G401.6 (cell line): ENCODE data around the gene MYEOV.

Experiments used
- FAIRE-seq: peaks from 2 replicates; lab custom pipeline; 2012; peaks lifted over from hg19 to GRCh38; lab: Jason Lieb, UNC

MYEOV gene

DNA sequence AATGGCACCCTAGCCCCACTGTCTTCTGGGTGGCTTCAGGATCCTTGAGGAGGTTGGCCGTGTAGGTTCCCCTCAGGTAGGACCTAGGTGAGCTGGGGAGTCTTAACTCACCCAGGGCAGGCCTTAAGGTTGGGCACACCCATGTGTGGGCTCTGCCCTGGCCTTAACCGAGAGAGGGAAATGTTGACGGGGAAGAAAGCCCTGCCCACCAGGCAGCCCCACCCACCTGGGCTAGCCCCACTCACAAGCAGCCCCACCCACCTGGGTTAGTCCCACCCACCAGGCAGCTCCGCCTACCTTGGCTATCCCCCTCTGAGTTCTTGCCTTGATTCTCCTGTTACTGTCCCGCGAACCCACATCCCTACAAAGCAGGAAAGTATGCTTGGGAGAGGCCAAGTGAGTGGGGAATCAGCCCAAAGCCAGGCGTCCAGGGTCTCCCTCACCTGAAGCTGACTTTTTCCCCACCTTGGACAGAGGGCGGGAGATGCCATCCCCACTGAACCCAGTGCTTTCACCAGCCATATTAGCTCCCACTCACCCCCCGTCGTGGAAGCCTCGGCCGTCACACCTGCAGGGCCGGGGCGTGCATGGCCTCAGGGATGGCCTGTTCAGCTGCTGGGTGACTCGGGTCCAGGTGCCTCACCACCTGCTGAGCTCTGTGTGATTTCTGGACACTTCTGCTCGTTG, at the start of gene MYEOV:
TSS of gene MYEOV (plus strand) at position 337 of the 687 bp plus-strand sequence. CDS start 1,200 bp downstream, outside the sequence.
- no peak for FAIRE-seq

DNA sequence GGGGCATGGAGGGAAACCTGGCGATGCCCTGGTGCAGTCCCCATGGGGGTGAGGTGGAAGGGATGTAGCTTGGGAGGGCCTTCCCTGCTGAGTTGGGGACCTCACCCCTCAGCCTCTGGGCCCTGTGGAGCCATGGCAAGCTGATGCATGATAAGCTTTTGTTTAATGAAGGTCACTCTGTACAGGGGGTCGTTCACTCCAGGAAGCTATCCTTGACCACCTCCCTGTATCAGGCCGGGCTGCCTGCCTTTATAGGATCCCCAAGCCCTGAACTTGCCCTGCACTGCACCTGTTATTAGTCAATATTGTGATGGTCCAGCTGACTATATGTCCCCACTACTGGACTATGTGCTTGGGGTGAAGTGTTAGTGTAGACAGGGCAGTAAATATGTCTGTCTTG, 49.7 kb upstream of the MYEOV start:
- FAIRE-seq = no peak

DNA sequence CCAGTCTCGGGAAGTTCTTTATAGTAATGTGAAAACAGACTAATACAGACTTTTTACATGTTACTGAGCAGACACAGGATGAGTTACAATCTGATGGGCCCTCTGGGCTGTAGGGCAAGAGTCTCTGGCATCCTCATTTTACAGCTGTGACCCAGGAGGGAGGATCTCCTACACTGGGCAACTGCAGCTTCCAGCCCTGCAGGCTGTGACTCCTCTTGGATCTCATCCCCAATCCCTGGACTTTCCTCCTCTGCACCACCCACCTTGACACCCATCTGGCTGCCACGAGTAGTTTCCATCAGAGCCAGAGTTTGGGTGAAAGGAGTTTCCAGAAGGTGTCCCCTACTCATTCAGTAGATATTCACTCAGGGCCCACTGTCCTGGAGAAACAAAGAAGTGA, 48.9 kb upstream of the MYEOV start:
- no peak for FAIRE-seq

DNA sequence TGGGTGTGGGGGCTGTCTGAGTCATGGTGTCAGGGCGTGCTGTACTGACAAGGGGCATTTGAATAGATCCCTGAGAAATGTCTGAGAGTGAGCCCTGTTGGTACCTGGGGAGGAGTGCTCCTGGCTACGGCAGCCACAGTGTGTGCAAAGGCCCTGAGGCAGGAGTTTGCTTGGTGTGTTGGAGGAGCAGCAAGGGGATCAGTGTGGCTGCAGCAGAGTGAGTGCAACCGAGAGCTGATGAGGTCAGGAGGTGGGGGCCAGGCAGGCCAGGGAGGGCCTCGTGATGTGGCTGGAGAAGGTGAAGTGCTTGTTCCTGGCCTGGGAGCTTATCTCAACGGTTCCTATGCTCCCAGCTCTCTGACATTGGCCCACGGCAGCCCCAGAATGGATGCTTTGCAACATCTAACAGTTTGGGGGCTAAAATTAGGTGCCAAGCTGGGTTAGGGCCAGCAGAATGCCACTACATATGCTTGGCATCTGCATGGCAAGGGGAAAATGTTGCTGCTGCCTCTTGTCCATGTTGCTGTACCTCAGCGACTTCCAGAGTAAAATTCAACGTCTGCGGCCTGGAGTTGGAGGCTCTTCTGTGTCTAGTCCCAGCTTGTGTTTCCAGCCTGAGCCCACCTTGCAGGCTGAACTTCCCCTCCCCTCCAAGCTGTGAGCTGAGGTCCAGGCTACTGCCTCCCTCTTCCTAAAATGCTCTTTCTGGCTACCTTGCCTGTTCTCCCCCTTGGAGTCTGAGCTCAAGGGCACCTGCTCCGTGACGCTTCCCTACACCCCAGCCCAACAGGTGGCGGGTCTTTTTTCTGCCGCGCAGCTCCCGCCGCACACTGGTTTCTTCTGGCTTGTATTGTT, 48.2 kb upstream of the MYEOV start:
- FAIRE-seq = no peak

DNA sequence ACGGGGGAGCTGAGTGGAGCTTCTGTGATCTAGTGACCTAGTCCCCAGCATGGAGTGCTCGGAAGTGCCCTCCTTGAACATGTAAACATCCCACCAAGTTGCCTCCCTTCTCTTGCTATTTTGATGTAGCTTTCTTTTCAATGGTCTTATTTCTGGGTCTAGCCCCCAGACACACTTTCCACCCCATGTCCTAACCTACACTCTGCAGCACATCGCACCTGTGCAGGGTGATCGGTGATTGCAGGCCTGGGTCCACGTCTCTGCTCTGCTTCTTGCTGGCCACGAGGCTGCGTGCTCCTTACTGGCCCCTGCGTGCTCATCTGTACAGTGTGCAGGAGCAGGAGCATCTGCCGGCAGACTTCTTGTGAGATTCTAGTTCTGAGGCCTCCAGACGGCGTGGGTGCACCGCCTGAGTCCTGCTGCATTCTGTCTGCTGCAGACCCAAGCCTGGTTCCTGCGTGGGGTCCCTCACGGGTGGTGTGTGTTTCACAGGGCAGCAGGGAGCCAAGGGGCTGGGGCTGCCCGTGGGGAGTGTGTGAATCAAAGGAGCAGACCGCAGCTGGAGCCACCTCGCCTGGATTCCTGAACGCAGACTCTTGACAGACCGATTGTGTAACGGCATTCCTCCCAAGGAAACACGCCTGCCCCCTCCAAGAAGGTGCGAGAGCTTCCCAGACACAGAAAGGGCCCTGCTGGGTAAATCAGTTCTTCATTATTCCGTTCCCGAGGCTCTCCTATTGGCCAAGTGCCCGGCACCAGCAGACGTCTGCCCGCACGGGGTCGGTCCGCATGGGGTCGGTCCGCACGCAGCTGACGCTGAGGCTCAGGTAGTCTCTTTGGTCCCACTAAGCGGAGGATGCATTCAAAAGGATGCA, 44.4 kb upstream of the MYEOV start:
- FAIRE-seq = no peak

DNA sequence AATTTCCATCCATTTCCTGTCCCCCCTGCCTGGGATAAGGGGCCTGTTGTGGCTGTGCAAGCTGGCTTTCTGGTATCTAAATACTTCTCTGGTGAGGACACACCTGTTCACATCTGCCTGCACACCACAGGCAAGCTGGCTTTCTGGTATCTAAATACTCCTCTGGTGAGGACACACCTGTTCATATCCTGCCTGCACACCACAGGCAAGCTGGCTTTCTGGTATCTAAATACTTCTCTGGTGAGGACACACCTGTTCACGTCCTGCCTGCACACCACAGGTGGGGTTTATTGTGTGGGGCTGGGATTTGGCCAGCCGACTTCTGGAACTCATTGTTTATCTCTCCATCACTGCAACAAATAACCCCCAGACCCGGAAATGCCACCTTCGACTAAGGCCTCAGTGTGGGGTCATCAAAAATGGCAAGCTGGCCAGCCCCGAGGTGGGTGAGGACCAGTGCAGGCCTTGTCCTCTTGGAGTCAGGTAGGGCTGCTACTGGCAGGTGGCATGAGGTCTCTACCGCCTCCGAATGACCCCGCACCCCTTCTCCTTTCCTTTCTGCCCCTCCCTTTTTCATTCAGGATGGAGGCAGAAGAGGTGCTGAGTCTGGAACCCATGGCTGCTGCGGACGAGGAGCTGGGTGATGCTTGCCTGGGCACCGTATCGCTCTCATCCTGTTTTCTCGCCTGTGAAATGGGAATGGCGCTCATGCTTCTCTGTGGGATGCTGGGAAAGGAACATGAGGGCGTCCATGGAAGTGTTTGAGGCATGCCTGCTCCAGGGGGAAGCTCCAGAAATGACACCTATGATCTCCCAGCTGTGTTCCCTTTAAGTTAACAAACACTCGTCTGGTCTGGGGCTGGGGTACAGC, 43.5 kb upstream of the MYEOV start:
- FAIRE-seq = no peak

DNA sequence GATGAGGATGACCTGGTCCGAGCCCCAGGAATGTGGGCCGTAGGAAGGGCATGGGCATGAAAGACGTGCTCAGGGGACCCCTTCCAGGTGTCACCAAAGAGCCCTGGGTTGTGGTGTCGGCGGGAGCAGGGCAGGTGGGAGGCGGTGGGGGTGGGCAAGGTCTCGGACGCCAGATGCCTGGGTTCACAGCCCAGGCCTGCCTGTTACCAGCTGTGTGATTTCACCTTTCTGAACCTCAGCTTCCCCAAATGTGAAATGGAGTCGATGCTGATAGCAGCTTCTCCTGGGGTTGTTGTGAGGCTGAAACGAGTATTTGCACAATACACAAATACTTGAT, 42.9 kb upstream of the MYEOV start:
- no peak for FAIRE-seq

DNA sequence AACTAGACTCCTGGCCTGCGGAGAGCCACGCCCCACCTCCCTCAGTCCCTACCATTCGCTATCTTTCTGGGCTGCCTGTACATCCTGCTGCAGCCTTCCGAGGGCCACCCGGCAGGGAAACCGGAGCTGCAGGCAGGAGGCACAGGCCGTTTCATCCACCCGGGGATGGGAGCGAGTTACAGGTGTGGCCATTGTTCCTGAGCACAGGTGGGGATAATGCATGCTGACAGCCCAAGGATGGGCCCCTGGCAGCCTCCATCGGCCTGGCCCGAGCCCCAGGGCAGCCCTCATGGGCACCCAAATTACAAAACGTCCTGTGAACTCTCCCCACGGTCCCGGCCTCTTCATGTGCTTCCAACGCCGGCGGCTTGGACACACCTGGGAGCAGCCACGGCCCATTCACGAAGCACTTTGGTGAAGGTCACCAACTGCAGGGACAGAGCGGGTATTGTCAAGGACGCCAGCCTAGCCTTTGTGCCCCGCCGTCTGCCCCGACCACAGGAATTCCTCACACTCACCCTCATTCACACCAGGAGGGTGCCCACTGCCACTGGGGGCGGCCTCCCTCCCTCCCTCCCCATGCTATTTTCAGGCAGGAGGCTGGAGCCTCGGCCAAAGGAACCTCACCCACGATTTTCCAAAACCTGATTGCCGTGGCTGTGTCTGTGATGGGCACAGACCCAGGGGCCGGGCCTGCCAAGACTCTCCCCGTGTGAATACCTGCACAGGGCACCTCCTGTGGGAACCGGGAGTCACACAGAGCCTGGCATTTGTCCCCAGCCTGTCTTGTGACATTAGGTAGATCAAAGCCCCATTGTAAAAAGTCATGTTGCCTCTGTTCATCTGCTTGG, 42.1 kb upstream of the MYEOV start:
- no peak for FAIRE-seq

DNA sequence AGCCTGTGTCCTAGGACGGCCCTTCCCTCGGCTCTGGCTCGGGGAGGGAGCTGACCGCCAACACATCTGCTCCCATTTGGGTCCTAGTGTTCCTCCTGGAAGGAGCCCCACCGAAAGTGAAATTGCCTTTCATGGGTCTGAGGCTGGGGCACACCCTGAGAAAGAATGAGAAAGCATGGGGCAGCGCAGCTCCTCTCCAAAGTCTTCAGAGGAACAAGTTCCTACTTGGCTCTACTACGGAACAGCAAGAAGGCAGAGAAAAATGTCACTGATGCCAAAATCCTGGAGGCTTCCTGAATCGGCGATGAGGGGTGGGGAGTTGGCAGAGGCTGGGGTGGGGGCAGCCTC, 41.5 kb upstream of the MYEOV start:
- no peak for FAIRE-seq

DNA sequence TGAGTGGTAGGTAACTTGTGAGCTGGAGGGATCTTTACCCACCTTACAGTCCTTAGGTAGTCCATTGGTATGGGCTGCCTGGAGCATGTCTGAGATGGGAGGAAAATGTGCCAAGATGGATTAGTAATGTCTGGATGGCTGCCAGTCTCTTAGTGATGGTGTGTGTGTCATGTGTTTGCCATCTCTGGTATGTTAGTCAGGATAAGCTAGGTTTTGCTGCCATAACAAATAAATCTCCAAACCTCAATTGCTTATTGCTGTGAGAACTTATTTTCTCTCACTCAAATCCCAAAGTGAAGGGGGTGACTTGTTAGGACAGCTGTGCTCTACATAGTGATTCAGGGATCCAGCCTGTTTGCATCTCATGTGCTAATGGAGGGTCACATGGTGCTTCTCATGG, 40.9 kb upstream of the MYEOV start:
- FAIRE-seq = no peak

DNA sequence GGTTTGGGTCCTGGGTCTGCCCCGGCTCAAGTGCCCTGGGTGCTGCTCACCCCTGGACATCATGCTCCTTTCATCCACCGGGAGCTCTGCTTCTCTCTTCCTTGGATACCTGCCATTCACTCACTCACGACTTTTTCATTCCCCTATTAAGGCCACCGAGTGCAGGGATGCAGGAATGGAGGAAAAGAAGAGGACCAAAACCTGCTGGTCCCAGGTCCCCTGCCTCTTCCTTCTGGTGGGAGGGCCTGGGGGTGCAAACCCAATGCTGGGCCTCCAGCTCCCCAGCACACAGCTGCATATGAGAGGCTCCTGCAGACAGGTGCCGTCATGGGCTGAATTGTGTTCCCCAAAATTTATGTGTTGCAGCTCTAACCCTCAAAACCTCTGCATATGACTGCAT, 36.8 kb upstream of the MYEOV start:
- no peak for FAIRE-seq

DNA sequence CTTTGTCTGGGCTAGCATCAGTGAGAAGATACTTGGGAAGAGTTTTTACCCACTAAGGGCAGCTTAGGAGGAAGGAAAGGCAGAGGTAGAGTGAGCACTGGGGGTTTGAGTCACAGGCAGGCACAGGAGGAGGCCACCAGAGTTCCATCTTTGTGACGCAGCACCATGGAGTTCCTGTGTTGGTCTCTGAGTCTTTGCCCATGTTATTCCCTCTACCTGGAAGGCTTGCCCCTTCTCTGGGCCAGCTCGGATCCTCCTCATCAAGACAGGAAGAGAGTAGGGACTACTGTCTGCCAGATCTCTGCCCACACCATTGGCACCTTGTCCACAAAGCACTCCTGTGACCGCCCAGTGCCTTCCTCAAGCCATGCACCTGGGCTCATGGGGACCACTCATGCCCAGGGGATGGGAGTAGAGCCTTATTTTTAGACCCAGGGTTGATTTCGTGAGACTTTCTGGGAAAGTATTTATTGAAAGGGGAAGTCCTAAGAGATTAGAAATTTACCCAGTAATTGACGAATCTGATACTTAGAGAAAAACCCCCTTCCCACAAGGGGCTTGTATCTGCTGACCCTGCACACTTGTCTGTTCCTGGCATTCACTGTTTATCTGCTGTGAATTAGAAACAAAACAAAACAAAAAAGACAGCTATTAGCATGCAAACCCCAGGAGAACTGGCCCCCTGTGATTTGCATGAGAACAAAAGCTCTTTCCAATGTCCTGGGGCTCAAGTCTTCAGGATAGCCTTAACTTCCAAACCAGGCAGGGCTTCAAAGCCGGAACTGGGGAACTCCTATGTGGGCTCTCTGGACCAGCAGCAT, 35.9 kb upstream of the MYEOV start:
- FAIRE-seq = no peak

DNA sequence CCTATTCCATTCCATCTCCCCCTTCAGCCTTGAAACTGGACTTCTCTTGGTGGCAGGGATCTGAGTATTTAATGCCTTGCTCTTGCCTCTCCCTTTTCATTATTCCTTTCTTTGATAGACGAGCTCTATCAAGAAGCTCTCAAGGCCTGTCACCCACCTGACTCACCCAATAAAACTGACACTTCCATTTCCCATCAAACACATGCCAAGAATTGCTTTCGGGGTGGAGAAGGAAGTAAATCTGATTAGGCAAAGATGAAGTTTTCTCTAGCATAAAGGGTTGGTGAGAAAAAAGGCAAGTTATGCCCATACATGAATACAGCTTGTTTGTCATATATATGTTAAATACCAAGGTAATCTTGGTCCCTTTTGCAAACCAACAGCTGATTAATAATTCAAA, 34.9 kb upstream of the MYEOV start:
- FAIRE-seq = no peak

DNA sequence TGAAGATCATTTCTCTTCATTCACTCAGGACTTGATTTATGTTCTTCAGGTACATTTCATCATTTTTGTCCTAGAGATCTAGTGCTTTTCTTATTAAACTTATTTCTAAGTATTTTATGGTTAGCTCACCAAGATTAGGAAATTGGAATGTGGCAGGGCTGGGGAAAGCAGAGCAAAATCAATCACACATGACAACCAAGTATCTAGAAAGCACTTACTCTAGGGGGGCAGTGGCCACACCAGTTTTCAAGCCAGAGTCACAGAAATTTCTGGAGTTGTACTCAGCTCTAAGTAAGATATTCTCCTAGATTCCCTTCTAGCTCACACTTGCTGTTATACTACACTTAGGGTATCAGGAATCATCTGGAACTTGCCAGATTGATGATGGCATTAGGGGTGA, 33.3 kb upstream of the MYEOV start:
- no peak for FAIRE-seq

DNA sequence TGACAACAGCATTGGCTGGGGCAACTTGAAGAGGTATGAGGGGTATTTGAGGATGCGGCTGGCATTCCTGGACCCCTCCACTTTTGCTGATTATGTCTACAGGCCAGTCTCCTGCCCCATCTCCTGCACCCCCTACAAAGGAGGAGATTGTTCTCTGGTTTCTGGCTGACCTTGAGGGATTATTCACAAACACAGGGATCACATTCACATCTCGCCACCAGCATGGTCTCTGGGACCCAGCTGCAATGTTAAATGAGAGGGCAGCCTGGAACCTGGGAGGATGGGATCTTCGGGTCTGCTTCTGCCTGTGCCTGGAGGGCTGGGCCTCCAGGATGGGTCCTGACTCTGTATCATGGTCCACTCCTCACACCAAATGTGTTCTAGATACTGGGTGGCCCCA, 32.8 kb upstream of the MYEOV start:
- FAIRE-seq = no peak

DNA sequence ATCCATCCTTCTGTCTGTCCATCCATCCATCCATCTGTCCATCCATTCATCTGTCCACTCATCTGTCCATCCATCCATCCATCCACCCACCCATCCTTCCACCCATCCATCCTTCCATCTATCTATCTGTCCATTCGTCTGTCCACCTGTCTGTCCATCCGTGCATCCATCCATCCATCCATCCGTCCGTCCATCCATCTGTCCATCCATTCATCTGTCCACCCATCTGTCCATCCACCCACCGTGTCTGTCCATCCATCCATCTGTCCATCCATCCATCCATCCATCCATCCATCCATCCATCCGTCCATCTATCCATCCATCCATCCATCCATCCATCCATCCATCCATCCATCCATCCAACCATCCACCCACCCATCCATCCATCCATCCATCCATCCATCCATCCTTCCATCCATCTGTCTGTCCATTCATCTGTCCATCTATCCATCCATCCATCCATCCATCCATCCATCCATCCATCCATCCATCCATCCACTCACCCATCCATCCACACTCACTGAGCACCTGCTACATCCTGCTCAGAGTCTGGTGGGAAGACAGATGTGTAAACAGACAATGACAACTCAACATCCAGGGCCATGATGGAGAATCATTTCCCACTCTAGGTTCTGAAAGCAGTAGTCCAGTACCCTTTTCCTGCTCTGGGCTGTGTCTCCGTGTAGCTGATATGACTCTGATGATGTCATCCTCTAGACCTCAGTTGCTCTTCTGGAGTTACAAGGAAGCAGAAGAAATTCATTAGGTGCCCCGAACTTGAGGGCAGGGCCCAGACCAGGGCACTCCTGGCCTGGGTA, 30.8 kb upstream of the MYEOV start:
- no peak for FAIRE-seq

DNA sequence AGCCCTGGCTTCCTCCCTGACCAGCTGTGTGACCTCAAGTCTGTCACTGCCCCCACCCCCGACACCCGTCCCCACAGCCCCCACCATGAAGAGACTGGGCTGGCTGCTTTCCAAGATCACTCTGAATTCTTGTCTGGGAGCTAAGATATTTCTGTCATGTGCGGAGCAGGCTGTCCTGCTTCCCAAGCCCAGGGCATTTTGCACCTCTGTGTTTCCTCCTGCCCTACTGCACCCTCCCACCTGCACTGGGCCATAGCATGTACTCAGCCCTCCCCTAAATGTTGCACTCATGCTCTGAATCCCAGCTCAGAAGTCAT, 30.3 kb upstream of the MYEOV start:
- FAIRE-seq = no peak

DNA sequence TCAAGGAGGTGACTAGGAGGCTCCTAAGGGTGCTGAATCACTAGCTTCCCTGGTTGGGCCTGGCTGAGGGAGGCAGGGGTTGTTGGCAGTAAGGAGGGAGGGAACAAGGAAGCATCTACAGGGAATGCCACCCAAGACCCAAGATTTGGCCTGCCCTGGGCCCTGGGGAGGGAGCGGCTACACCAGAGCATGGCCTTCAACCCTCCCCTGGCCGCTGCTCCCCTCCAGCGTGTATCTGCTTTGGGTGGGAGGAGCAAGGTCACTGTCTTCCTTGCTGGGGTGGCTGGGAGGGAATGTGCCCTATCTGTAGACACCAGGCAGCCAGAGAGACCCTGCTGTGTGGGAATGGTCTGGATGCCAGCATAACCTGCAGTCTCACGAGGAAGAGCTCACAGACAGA, 29.5 kb upstream of the MYEOV start:
- FAIRE-seq = no peak

DNA sequence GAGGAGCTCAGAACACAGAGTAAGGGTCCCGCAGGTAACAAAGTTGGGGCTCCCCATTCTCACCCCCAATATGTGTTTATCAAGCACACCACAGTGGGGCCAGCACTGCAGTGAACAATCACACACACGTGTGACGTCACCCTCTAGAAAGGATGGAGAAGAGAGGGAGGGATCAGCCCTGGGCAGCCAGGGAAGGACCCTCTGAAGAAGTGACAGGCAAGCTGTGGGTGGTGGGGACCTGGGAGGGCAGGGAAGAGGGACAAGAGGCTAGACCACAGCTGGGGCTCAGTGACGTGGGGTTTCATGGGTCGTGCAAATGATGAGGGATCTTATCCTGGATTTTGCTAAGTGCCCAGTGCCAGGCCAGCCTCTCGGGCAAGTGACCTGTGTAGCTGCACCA, 28.7 kb upstream of the MYEOV start:
- no peak for FAIRE-seq
